NCI-H1694 treated with DMSO at 0.1 percent for 48 hours (cell line): ENCODE measurements around the gene SPHK2.
"Not testable (repeated sequence)": the region's sequence is repeated elsewhere in the genome, so short reads cannot be mapped to it uniquely, and the experiment has no call there.

Experiments
- DNase-seq: peaks from one replicate; lab custom pipeline; 2025; lab: John Stamatoyannopoulos, UW

The SPHK2 gene

DNA sequence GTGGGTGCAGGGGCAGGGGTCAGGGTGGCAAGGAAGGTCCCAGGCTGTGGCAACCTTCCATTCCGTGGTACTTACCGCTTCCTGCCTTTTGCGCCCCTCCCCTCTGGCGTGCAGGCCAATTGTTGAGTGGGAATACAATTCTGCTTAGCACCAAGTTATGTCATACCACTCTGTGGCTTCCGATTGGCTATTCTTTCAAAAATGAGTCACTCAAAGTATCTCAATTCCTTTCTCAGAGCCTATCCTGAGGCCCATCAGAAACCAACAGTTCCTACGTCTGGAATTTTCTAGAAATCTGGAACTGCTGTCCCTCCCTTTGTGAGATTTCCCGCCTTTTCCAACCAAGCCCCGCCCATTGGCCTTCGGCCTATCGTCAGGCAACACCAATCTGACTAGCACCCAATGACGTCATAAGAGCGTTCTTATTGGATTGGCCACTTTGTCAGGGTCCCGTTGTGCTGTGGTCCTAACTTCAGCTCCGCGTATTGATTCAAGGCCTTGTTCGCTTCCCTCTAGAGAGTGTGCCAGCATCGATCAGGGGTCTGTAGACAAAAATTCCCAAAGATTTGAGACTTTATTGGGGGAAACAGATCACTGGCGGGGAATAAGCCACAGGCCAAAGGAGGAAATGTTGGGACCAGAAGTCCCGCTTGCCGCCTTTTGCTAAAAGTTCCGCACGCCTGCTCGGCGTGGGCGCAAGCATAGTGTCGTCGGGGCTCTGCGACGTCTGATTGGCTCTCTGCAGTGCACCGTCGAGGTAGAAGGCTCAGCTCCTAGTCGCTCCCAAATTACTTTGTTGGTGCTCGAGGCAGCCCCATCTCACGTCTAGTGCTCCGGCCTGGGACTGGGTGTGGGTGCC is 41.8 kb downstream of the SPHK2 start:
- peak; percentile 73 for DNase-seq

DNA sequence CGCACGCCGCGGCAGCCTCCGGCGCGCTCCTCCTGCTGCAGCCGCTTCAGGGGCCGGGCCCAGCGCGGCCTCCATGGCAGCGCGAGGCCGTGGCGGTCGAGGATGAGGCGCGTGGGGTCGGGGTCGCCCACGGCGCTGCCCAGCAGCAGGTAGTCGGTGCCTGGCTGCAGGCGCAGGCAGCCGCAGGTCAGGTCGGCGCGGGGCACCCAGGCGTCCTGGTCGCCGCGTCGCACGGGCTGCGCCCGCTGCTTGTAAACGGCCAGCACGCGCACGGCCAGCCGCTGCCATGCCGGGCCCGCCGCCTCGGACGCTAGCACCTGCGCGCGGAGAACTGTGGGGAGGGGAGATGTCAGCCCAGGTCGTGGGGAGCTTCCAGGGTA is 42.4 kb downstream of the SPHK2 start:
- no peak for DNase-seq

DNA sequence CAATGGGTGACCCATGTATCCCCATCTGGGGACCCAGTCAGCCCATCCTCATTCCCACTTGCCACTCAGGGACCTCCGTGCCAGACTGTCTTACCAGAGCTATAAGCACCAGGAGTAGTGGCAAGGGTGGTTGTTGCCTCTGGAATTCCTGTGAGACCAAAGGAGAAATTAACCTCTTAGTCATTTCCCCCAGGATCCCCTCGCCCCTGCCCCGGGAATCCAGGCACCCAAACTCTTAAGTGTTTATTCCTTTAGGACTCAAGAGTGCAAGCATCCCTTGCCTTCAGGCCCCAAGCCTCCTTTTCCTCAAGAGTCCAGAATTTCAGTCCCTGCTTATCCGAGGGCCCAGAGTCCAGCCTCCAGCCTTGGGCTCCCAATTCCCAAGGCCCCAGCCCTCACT is 44.4 kb downstream of the SPHK2 start:
- no peak for DNase-seq

DNA sequence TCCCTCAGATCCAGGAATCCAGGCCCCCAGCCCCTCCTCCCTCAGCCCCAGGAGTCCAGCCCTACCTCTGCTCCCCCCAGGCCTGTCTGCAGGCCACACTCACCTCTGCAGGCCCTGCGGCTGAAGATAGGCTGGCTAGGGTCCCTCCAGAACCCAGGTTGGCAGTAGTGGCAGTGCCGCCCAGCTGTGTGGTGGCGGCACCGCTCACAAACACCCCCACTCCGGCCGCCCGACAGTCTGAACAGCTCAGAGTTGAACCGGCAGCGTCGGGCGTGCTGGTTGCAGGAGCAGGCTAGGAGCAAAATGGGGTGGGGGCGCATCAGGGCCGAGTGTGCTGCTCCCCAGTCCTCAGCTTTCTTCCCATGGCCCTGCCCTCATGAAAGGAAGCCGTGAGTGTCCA is 45.2 kb downstream of the SPHK2 start:
- no peak for DNase-seq

DNA sequence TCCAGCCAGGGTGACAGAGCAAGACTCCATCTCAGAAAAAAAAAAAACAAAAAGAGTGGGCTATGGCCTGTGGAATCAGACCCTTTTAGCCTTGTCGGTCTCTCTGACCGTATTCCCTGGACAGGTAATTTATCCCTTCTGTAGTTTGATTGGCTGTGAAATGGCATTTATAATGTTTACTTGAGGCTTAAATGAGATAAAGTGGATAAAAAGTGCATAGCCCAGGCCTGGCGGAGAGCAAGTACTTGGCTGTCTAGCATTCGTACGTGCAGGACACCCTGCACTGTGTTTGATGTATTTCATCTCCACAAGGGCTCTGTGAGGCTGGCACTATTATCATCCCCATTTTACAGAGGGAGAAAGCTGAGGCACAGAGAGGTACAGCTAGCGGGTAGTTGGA is 46.5 kb downstream of the SPHK2 start:
- no peak for DNase-seq

DNA sequence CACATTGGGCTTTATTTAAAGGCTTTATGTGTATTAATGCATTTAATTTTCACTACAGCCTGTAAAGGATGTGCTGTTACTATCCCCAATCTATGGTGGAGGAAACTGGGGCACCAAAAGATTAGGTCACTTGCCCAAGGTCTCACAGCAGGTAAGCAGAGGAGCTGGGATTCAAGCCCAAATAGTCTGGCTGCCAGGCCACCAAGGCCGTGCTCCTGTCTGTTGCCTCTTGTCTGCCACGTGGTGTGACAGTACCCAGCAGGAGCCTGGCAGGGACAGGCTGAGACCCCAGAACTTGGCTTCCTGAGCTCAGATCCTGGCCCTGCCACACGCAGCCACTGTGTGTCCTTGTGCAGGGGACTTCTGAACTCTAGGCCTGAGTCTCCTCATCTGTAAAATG is 49.0 kb downstream of the SPHK2 start:
- no peak for DNase-seq

DNA sequence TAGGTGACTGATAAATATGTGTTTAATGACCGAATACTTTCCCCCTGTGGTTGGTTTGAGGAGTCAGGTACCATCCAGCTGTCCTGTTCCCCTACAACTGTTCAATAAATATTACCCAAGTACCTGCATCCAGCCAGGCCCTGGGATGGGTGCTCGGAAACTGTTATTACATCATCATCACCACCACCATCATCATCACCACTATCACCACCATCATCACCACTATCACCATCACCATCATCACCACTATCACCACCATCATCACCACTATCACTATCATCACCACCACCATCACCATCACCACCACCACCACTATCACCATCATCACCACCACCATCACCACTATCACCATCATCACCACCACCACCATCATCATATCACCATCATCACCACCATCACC is 49.5 kb downstream of the SPHK2 start:
- DNase-seq, result no peak

DNA sequence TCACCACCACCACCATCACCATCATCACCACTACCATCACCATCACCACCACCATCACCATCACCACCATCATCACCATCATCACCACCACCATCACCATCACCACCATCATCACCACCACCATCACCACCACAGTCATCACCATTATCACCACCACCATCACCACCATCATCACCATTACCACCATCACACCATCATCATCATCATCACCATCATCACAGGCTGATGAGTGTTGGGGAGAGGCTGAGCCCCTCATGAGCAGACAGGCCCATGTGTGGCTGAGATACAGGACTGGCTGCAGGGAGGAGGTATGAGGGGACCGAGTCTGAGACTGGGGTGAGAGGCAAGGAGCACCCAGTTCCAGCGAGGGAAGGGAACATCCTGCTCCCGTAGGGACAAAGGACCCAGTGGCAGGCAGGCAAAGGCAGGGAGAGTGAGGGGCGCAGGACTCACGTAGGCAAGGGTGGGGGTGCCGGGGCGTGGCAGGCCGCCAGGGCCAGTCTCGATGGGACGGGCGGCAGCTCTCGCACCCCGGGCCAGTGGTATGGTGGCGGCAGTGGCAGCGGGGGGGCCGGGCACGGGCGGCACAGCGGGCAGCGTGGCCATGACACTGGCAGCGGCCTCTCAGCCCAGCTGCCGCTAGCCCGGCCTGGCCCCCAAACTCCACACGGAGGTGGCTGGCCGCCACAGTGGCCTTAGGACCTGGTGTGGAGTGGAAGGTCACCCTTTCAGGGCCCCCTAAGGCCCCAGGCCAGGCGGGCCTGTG is 50.8 kb downstream of the SPHK2 start:
- no peak for DNase-seq

DNA sequence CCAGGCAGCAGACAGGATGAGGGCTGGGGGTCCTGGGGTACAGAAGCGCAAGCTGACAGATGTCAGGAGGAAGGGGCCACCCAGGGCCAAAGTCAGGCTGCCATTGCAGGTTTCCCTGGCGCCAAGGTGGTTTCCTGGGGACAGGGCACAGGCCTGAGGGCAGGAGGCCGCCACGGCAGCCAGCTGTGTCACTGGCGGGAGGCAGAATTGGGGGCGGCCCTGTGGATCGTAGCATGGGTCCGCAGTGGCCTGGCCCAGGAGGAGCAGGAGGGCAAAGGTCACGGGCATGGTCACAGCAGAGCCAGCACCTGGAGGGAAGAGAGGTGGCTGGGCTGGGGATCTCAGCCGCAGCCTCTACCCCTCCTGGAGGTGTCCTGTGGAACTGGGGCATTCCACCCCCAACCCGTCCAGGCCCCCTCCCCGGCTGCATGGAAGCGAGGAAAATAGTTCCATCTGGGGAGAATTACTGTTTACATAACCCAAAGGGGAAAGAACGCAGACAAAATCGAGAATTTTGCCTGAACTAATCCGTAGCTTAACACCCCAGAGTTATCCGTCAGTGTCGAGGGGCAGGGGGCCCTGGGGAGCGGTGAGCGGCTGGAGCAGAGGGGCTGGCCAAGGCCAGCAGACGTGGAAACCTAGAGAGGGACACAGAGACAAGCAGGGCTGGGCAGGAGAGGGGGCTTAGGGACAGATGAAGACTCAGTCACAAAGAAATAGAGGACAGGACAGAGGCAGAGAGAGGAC is 51.6 kb downstream of the SPHK2 start:
- DNase-seq, result no peak

DNA sequence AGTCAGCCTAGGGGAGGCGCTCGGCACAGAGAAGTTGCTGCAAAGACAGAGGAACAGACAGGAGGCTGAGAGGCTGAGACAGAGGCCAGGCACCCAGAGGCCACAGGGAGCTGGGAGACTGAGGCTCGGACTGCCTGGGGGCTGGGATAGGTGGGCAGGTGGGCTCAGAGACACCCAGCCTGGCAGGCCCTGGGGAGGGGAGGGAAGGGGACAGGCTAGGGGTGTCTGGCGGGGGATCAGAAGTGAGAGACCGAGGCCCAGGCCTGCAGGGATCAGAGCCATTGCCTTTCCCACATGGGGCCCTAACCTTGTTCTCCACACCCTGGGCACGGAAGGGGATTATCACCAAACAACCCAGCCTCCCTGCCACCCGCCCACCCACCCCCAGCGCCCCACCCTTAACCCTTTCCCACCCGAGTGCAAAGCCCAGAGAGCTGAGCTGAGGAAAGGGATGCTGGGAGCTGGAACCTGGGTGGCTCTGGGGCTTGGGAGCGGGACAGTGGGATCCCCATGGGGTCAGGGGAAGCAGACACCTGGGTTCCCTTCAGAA is 52.2 kb downstream of the SPHK2 start:
- peak; percentile 85 for DNase-seq

DNA sequence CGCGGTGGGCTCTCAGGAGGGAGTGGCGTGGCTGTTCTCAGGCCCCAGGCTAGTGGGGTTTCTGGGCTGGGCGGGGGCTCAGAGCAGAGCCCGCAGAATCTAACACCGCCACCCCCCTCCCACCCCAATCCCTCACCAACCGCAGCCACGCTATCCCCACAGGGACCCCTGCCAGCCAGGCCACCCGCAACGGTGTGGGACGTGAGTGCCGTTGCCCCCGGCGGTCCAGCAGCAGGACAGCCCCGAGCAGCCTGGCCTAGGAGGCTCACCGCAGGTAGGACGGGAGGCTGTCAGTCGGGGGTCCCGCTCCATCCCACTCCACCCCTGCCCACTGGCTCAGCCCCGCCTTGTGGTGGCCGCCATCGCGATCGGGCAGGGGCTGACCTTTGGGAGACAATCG is 53.7 kb downstream of the SPHK2 start, which contains the start of gene NTN5:
Gene NTN5, minus strand, starts transcription at position 24 of the 400 bp plus-strand sequence. CDS start 2,031 bp downstream, outside the sequence.
- no peak for DNase-seq

DNA sequence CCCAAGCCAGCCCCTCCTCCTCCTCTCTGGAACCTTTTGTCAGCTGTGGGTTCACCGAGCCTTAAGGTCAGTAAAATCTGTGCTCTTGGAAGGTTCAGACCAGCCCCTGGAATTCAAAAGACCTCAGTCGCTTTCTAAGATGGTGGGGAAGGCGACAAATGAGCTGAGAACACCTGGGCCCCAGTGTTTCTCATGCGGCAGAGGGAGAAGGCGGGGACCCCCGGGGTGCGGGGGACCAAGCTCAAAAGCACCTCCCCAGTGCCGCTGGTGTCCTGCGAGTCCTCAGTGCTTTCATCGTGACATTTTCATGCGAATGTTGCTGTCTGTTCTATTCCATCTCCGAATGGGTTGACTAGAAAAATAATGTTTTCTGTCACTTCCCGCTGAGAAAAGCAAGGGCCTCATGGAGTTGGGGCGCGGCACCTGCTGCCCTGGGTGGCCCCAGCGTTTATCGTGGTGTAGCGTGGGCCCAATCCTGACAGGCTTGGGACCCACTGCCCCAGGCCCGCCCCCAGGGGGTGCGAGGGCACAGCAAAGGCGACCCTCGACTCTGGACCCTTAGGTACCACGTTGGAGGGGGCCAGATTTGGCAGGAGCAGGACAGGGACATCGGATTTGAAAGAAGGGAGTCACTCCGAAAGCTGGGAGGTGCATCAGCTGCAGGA is 54.3 kb downstream of the SPHK2 start:
- DNase-seq, result no peak

DNA sequence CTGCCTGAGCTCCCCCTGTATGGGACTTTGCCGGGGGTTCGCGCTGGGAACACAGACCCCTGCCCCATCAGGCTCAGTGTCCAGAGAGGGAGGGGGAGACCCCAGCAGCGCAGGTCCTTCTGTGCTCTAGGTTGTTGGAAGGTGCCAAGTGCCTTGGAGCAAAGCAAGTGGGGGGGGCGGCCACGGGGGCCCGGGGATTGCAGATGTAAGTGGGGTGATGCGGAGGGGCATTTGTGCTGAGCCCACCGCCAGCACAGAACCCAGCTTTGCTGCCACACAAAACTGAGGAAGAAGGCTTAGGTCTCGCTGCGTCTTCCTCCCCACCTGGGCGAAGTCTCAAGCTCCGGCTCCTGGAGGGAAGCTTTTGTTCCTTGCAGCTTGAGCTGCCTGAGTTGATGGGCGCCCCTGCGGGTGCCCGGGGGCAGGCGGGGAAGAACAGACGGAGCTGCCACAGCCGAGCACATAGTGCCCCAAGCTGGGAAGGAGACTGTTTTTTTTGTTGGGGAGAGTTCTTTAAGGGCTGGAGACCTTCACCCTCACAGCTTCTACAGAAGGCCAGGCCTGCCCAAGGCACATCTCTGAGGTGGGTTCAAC is 55.0 kb downstream of the SPHK2 start:
- DNase-seq, result no peak

DNA sequence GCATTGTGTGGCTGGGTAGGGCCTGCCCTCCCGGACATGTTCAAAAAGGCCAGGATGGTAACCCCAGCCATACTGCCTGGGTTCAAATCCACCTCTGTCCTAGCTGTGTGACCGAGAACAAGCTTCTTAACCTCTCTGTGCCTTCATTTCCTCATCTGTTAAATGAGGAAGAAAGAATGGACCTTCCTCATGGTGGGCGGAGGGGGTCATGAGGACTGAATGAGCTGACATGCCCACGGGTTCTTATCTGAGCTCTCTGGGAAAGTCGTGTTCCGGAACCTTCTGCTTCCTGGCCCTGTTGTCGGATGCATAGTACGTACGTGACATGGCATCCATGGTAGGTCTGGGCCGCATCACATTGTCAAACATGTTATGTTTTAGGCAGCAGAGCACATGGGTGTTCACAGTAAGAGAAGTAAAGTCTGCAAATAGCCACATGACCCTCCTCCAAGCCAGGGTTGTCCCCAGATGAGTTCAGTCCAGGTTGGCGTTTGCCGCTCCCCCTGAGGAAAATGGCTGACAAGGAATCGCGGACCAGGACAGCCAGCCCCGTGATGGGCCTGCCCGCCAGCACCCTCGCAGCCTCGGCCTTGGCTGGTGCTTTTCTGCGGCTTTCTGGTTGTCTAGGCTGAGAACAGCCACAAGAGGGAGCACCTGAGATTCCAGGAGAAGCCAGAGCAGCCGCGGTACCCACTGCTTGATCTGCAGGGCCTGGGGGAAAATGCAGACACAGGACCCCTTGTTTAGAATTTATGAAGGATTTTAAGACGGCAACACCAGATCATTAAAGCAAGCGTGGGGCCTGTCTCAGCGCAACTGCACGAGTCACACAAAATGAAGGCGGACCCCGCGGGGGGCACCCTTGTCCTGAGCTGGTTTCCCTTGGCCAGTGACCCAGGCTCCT is 55.9 kb downstream of the SPHK2 start:
- peak; percentile 96 for DNase-seq

DNA sequence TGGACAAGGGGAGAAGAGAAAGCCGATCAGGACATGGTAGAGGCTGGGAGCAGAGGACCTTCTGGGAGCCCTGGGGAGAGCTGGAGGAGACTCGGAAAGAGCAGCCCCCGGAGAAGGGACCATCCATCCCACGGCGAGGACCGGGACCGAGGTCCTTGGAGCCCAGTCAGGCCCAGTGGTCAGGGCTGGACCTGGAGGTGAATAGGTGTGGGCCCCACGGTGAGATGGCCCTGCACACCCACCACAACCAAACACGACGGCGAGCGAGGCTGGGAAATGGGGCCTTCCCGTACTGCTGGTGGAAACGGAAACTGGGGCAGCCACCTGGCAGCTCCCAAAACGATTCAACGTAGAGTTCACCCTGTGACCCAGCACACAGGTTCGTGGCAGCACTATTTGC is 57.2 kb downstream of the SPHK2 start:
- DNase-seq, result no peak

DNA sequence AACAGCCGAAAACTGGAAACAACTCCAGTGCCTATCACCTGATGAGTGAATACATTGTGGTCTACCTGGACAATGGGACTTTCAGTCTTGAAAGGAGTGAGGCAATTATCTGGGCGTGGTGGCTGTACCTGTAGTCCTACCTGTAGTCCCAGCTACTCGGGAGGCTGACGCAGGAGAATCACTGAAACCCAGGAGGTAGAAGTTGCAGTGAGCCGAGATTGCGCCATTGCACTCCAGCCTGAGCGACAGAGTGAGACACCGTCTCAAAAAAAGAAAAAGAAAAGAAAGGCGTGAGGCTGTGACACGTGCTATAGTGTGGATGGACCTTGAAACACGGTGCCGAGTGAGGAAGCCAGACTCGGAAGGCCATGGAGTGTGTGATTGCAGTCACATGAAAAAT is 57.6 kb downstream of the SPHK2 start:
- DNase-seq, result no peak

DNA sequence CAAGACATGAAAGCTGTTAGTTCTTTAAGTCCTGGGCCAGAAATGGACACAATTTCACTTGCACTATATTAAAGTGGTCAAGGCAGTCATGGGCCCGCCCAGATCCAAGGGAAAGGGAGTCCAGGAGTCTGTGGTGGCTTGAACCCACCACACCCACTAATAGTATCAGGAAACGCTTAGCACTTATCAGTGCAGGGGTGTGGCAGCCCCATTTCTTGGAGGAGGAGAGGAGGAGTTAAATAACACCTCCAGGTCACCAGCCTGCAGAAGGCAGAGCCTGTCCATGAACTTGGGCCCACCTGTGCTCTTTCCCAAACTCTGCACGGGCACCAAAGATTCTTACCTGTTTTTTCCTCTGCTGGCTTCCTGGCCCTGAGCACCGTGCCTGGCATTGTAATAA is 58.9 kb downstream of the SPHK2 start:
- no peak for DNase-seq

DNA sequence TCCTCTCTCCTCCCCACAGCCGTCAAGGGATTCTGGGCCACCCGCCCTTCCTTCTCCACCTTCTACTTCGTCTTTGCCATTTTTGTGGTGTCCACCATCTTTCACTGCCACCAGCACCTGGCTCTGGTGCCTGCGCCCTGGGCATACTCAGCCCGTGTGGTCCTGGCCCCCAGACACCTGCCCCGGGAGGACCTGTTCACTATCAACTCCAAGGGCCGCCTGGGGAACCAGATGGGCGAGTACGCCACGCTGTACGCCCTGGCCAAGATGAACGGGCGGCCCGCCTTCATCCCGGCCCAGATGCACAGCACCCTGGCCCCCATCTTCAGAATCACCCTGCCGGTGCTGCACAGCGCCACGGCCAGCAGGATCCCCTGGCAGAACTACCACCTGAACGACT is 60.7 kb downstream of the SPHK2 start:
- not testable (repeated sequence) for DNase-seq
